Keratinocyte (primary cell): Measurements from ENCODE around the gene SELPLG. TPM values are rescaled to one million over a fixed set of nuclear protein-coding genes. Genes with fewer than 3 reads are reported as not detected.

Experiments
- DNase-seq: peaks from one replicate; pipeline ENCODE4 v3.0.0-alpha.2; 2011; ENCODE audit warnings: low read depth, missing footprints, low spot score
- FAIRE-seq: peaks from 2 replicates; lab custom pipeline; 2011; peaks lifted over from hg19 to GRCh38; lab: Jason Lieb, UNC
- H2AFZ ChIP-seq: 2 replicates; pipeline ENCODE4 v1.6.0; 2012; ENCODE audit warnings: low read length, control low read depth, inconsistent platforms; ENCODE audit not compliant: control insufficient read depth
- H3K27ac ChIP-seq: 2 replicates; pipeline ENCODE4 v1.5.1; 2011; ENCODE audit warnings: low read length; ENCODE audit not compliant: control insufficient read depth, insufficient read depth
- H3K27me3 ChIP-seq: 3 replicates; pipeline ENCODE4 v1.6.0; 2011; ENCODE audit warnings: low read length; ENCODE audit not compliant: control insufficient read depth, insufficient read depth; ENCODE audit errors: extremely low read depth
- H3K36me3 ChIP-seq, 2 experiments: 2 replicates in 1 of 2; 3 replicates in 1 of 2; pipeline ENCODE4 v1.5.1; 2011; ENCODE audit warnings: low read length in 2 of 2, mild to moderate bottlenecking in 1 of 2; ENCODE audit not compliant: control insufficient read depth in 2 of 2, insufficient read depth in 2 of 2; ENCODE audit errors: extremely low read depth in 1 of 2
- H3K4me1 ChIP-seq: 3 replicates; pipeline ENCODE4 v1.5.1; 2011; ENCODE audit warnings: low read length; ENCODE audit not compliant: control insufficient read depth, insufficient read depth; ENCODE audit errors: extremely low read depth
- H3K4me2 ChIP-seq: 3 replicates; pipeline ENCODE4 v1.6.0; 2011; ENCODE audit warnings: low read depth, low read length; ENCODE audit not compliant: control insufficient read depth, insufficient read depth; ENCODE audit errors: extremely low read depth
- H3K4me3 ChIP-seq, 3 experiments: fragments of 200-600 bp in 1 of 3; sonication (generic) in 1 of 3; 2 replicates in 2 of 3; 3 replicates in 1 of 3; pipeline ENCODE4 v1.5.1; 2011 to 2016; ENCODE audit warnings: low read length in 3 of 3, mild to moderate bottlenecking in 3 of 3, control low read depth in 2 of 3, inconsistent platforms in 1 of 3, low read depth in 1 of 3, mixed read lengths in 1 of 3, mixed run types in 1 of 3, moderate library complexity in 1 of 3; ENCODE audit not compliant: control insufficient read depth in 2 of 3, insufficient read depth in 2 of 3; ENCODE audit errors: extremely low read depth in 1 of 3
- H3K79me2 ChIP-seq: 2 replicates; pipeline ENCODE4 v1.6.0; 2012; ENCODE audit warnings: low read length; ENCODE audit not compliant: control insufficient read depth, insufficient read depth
- H3K9ac ChIP-seq: 3 replicates; pipeline ENCODE4 v1.6.0; 2011; ENCODE audit warnings: low read length; ENCODE audit not compliant: control insufficient read depth, insufficient read depth; ENCODE audit errors: extremely low read depth
- H3K9me1 ChIP-seq: 3 replicates; pipeline ENCODE4 v1.6.0; 2011; ENCODE audit warnings: low read length; ENCODE audit not compliant: control insufficient read depth, insufficient read depth; ENCODE audit errors: extremely low read depth
- H3K9me3 ChIP-seq: 2 replicates; pipeline ENCODE4 v1.5.1; 2012; ENCODE audit warnings: low read depth, low read length; ENCODE audit not compliant: control insufficient read depth
- H4K20me1 ChIP-seq: 3 replicates; pipeline ENCODE4 v1.6.0; 2011; ENCODE audit warnings: low read length; ENCODE audit not compliant: control insufficient read depth, insufficient read depth; ENCODE audit errors: extremely low read depth
- CTCF ChIP-seq, 3 experiments: IDR thresholded peaks in 1 of 3; conservative IDR thresholded peaks in 1 of 3; optimal IDR thresholded peaks in 1 of 3; 2 replicates in 2 of 3; 3 replicates in 1 of 3; pipeline versions ENCODE3 to v1.5.1; 2011; ENCODE audit warnings: low read length in 3 of 3, mild to moderate bottlenecking in 3 of 3, moderate library complexity in 2 of 3, control low read depth in 1 of 3, inconsistent platforms in 1 of 3; ENCODE audit not compliant: insufficient read depth in 2 of 3; ENCODE audit errors: extremely low read depth in 1 of 3
- EZH2 ChIP-seq: IDR thresholded peaks from one replicate; pipeline ENCODE4 v1.6.1; 2012; ENCODE audit warnings: inconsistent platforms, mild to moderate bottlenecking, low read length, moderate library complexity
- dilution Hi-C: fragments of 300-500 bp; cut with MboI; formaldehyde crosslinking; loops from one replicate; pipeline ENCODE4 v1.7.0; 2020; ENCODE audit warnings: low sequenced_read_pairs; ENCODE audit not compliant: extremely low pct_ligation_motif_present
- polyA plus RNA-seq, 5 experiments: library from polyadenylated mRNA; depleted of rRNA in 3 of 5; stranded (reverse) in 3 of 5; stranded (forward) in 1 of 5; unstranded in 1 of 5; fragments of >200 nt; gene quantifications; 1 replicate in 1 of 5; 2 replicates in 3 of 5; 3 replicates in 1 of 5; pipeline versions ENCODE4 v1.2.1 to v1.2.3, GENCODE V29; 2011 to 2012; ENCODE audit warnings: missing spikeins in 2 of 5, low read depth in 1 of 5, low replicate concordance in 1 of 5

SELPLG gene
- polyA plus RNA-seq, 1 donor (not counting 4 experiments of a cell fraction or from before 2014, with no cell fraction given): 0.80 TPM

GRCh38 chr12:108645686-108646599, 12.2 kb upstream of the SELPLG start:
- no peak overlapping the region for H3K4me2 ChIP-seq
- peaks cover 7% of the 10 kb centered on the region for H3K4me1 ChIP-seq
- no peak for TF ChIP-seq EZH2
- TF ChIP-seq CTCF (optimal IDR thresholded peaks at IDR 0.05 in 1 of 3, IDR thresholded peaks at IDR 0.05 in 1 of 3, conservative IDR thresholded peaks at IDR 0.05 in 1 of 3; ENCODE audit: extremely low read depth in 1 of 3, insufficient read depth in 2 of 3, low read length in 3 of 3): no peak
- peaks cover 2% of the 10 kb centered on the region for H3K9me1 ChIP-seq
- no peak for FAIRE-seq
- no peak overlapping the region for H2AFZ ChIP-seq
- no peak overlapping the region for H3K4me3 ChIP-seq
- no peaks in the 10 kb centered on the region for H3K27me3 ChIP-seq
- H3K9me3 ChIP-seq: no peaks in the 10 kb centered on the region
- peaks cover 1% of the 10 kb centered on the region for H4K20me1 ChIP-seq
- dilution Hi-C loops: no loop called here
- no peaks in the 10 kb centered on the region for H3K79me2 ChIP-seq
- H3K36me3 ChIP-seq: peaks cover 33 to 47% of the 10 kb centered on the region in 2 experiments
- DNase-seq: no peak
- no peak overlapping the region for H3K9ac ChIP-seq
- H3K27ac ChIP-seq: no peak overlapping the region

- no peak overlapping the region for H3K9ac ChIP-seq
- FAIRE-seq (no peak), DNase-seq (no peak)
- H3K27ac ChIP-seq: no peak overlapping the region
- dilution Hi-C loops: no loop called here
- H3K4me1 ChIP-seq: peaks cover 14% of the 10 kb centered on the region
- H3K27me3 ChIP-seq: no peaks in the 10 kb centered on the region
- no peaks in the 10 kb centered on the region for H3K79me2 ChIP-seq
- no peak overlapping the region for H3K4me3 ChIP-seq
- H3K36me3 ChIP-seq: peaks cover 33 to 47% of the 10 kb centered on the region in 2 experiments
- TF ChIP-seq CTCF (optimal IDR thresholded peaks at IDR 0.05 in 1 of 3, IDR thresholded peaks at IDR 0.05 in 1 of 3, conservative IDR thresholded peaks at IDR 0.05 in 1 of 3; ENCODE audit: extremely low read depth in 1 of 3, insufficient read depth in 2 of 3, low read length in 3 of 3) (no peak), EZH2 (no peak)
- no peak overlapping the region for H3K4me2 ChIP-seq
- peaks cover 4% of the 10 kb centered on the region for H4K20me1 ChIP-seq
- no peaks in the 10 kb centered on the region for H3K9me3 ChIP-seq
- H2AFZ ChIP-seq: no peak overlapping the region
- peaks cover 2% of the 10 kb centered on the region for H3K9me1 ChIP-seq
Measured at GRCh38 chr12:108644811-108645120, 11.1 kb upstream of the SELPLG start.
